OCI-LY3 (cell line): Measurements from ENCODE around the gene ATP8A2.

Experiments used
- H2AFZ ChIP-seq: fragments of 200-600, 300-600 bp; shearing (Covaris generic); 2 replicates; pipeline ENCODE4 v1.6.0; 2014; ENCODE audit warnings: antibody characterized with exemption, low read depth, low read length
- H3K27ac ChIP-seq: fragments of 200-600, 300-600 bp; sonication (generic); 2 replicates; pipeline ENCODE4 v1.5.1; 2014; ENCODE audit warnings: mild to moderate bottlenecking, low read length, moderate library complexity, mixed read lengths
- H3K27me3 ChIP-seq: fragments of 200-600, 300-600 bp; sonication (generic); 2 replicates; pipeline ENCODE4 v1.6.1; 2014; ENCODE audit warnings: low read depth, low read length, mixed read lengths
- H3K36me3 ChIP-seq: fragments of 200-600, 300-600 bp; sonication (generic); replicated peaks from 2 replicates; pipeline ENCODE3; 2014; ENCODE audit warnings: low read depth, low read length, mixed read lengths
- H3K4me1 ChIP-seq: fragments of 300-600, 200-600 bp; sonication (generic); 2 replicates; pipeline ENCODE4 v1.6.1; 2014; ENCODE audit warnings: low read length, mixed read lengths
- H3K4me2 ChIP-seq: fragments of 200-600, 300-600 bp; sonication (generic); 2 replicates; pipeline ENCODE4 v1.6.1; 2014; ENCODE audit warnings: low read length, mixed read lengths
- H3K4me3 ChIP-seq: fragments of 300-600, 200-600 bp; sonication (generic); 2 replicates; pipeline ENCODE4 v1.5.1; 2014; ENCODE audit warnings: antibody characterized with exemption, mild to moderate bottlenecking, low read length, moderate library complexity
- H3K79me2 ChIP-seq: fragments of 300-600, 200-600 bp; shearing (Covaris generic); 2 replicates; pipeline ENCODE4 v1.6.1; 2014; ENCODE audit warnings: mild to moderate bottlenecking, low read length, mixed read lengths
- H3K9ac ChIP-seq: fragments of 300-600, 200-600 bp; shearing (Covaris generic); 2 replicates; pipeline ENCODE4 v1.6.0; 2014; ENCODE audit warnings: mild to moderate bottlenecking, low read length, moderate library complexity
- H3K9me3 ChIP-seq: fragments of 200-600, 300-600 bp; shearing (Covaris generic); 2 replicates; pipeline ENCODE4 v1.6.1; 2014; ENCODE audit warnings: low read length, mixed read lengths; ENCODE audit not compliant: insufficient read depth
- H4K20me1 ChIP-seq: fragments of 200-600, 300-600 bp; sonication (generic); 2 replicates; pipeline ENCODE4 v1.6.1; 2016; ENCODE audit warnings: low read length, mixed read lengths; ENCODE audit not compliant: insufficient read depth
- EZH2phosphoT487 ChIP-seq: fragments of 200-600 bp; shearing (Covaris generic); IDR thresholded peaks from 2 replicates; pipeline ENCODE4 v1.6.1; 2018; ENCODE audit warnings: antibody characterized with exemption, mixed run types, low read depth
- TF ChIP-seq, protein P1 (sequence below): fragments of 200-600, 300-600 bp; sonication (generic); IDR thresholded peaks from 2 replicates; pipeline ENCODE4 v1.5.1; 2014; ENCODE audit warnings: antibody characterized with exemption, low read length, low read depth

ATP8A2 gene

GRCh38 chr13:25652764-25653163, 281.0 kb downstream of the ATP8A2 start:
- Histone ChIP-seq H3K9ac (no peak overlapping the region), H3K4me3 (no peak overlapping the region), H3K36me3 (no peaks in the 10 kb centered on the region), H3K4me2 (no peak overlapping the region), H4K20me1 (no peaks in the 10 kb centered on the region), H3K27me3 (no peaks in the 10 kb centered on the region), H3K4me1 (no peaks in the 10 kb centered on the region), H3K79me2 (no peaks in the 10 kb centered on the region), H2AFZ (no peak overlapping the region), H3K27ac (no peak overlapping the region), H3K9me3 (no peaks in the 10 kb centered on the region)
- TF ChIP-seq, protein P1, sequence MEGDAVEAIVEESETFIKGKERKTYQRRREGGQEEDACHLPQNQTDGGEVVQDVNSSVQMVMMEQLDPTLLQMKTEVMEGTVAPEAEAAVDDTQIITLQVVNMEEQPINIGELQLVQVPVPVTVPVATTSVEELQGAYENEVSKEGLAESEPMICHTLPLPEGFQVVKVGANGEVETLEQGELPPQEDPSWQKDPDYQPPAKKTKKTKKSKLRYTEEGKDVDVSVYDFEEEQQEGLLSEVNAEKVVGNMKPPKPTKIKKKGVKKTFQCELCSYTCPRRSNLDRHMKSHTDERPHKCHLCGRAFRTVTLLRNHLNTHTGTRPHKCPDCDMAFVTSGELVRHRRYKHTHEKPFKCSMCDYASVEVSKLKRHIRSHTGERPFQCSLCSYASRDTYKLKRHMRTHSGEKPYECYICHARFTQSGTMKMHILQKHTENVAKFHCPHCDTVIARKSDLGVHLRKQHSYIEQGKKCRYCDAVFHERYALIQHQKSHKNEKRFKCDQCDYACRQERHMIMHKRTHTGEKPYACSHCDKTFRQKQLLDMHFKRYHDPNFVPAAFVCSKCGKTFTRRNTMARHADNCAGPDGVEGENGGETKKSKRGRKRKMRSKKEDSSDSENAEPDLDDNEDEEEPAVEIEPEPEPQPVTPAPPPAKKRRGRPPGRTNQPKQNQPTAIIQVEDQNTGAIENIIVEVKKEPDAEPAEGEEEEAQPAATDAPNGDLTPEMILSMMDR, result no peak
- TF ChIP-seq EZH2phosphoT487, result no peak

GRCh38 chr13:25654322-25654721, 282.5 kb downstream of the ATP8A2 start:
- Histone ChIP-seq H3K4me2 (no peak overlapping the region), H3K27ac (no peak overlapping the region), H3K36me3 (no peaks in the 10 kb centered on the region), H3K9me3 (no peaks in the 10 kb centered on the region), H3K79me2 (no peaks in the 10 kb centered on the region), H2AFZ (no peak overlapping the region), H3K27me3 (no peaks in the 10 kb centered on the region), H3K9ac (no peak overlapping the region), H3K4me1 (no peaks in the 10 kb centered on the region), H3K4me3 (no peak overlapping the region), H4K20me1 (no peaks in the 10 kb centered on the region)
- TF ChIP-seq, protein P1, result no peak
- TF ChIP-seq EZH2phosphoT487, result no peak

GRCh38 chr13:25657157-25657556, 285.4 kb downstream of the ATP8A2 start:
- no peak overlapping the region for H3K9ac ChIP-seq
- H3K27ac ChIP-seq, result no peak overlapping the region
- no peaks in the 10 kb centered on the region for H3K9me3 ChIP-seq
- no peaks in the 10 kb centered on the region for H3K36me3 ChIP-seq
- no peak overlapping the region for H3K4me2 ChIP-seq
- TF ChIP-seq, protein P1, result no peak
- TF ChIP-seq EZH2phosphoT487, result no peak
- H3K27me3 ChIP-seq, result no peaks in the 10 kb centered on the region
- no peaks in the 10 kb centered on the region for H4K20me1 ChIP-seq
- no peak overlapping the region for H3K4me3 ChIP-seq
- no peak overlapping the region for H2AFZ ChIP-seq
- H3K79me2 ChIP-seq, result no peaks in the 10 kb centered on the region
- no peaks in the 10 kb centered on the region for H3K4me1 ChIP-seq

- Histone ChIP-seq H3K4me3 (no peak overlapping the region), H3K27me3 (no peaks in the 10 kb centered on the region), H3K79me2 (no peaks in the 10 kb centered on the region), H3K27ac (no peak overlapping the region), H3K9ac (no peak overlapping the region), H3K9me3 (no peaks in the 10 kb centered on the region), H2AFZ (no peak overlapping the region), H4K20me1 (no peaks in the 10 kb centered on the region), H3K4me1 (no peaks in the 10 kb centered on the region), H3K36me3 (no peaks in the 10 kb centered on the region), H3K4me2 (no peak overlapping the region)
- TF ChIP-seq EZH2phosphoT487, result no peak
- TF ChIP-seq, protein P1, result no peak
Observed at GRCh38 chr13:25659091-25659795, 287.5 kb downstream of the ATP8A2 start.
